NK-92 treated with Interleukin-12 subunit alpha and Interleukin-12 subunit beta, amount 100 ng/mL, for 24 hours (cell line): ENCODE results near the gene ANKRD44.

Experiments
- DNase-seq: peaks from one replicate; lab custom pipeline; 2025; lab: John Stamatoyannopoulos, UW

Gene ANKRD44

DNA sequence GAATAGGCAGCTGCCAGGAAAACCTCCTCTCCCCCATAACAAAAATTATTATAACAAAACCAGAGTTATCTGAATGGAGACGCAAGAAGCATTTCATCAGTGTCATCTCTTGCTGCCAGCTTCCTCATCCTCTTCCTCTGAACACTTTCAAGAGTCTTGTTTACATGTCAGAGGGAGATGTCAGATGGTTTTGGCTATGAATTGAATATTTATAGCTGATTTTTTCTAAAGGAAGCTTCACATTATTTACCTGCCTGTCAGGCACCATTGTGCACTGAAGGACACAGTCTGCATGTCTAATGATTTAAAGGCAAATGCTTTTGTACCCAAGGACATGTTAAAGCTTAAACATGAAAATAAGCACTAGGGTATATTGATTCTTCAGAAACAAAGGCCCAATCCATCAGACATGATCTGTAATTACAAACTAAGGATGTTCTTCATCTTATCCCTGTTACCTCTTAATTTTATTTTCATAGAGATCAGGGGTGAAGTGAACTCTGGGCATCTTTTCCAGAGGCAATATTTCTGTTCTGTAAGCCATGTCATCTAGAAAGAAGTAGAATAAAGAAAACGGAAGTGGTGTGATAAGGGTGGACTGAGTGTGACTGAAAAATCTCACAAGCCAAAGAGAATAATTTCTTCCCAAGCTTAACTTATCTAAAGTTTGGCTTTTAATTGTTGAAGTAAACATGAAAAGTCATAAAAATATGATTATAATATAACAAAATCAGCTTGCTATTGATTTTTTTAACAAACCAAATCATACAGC, 168.7 kb downstream of the ANKRD44 start:
- no peak for DNase-seq

DNA sequence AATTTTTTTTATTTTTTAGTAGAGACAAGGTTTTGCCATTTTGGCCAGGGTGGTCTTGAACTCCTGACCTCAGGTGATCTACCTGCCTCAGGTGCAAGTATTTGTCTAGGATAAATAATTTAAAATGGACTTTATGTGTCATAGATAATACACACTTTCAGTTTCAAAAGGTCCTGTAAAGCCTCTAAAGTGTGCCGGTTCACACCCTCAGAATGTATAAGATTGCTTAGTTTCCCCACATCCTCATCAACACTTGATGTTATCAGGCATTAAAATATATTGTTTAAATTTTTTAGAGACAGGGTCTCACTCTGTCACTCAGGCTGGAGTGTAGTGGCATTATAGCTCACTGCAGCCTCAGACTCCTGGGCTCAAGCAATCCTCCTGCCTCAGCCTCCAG, 170.5 kb downstream of the ANKRD44 start:
- no peak for DNase-seq

DNA sequence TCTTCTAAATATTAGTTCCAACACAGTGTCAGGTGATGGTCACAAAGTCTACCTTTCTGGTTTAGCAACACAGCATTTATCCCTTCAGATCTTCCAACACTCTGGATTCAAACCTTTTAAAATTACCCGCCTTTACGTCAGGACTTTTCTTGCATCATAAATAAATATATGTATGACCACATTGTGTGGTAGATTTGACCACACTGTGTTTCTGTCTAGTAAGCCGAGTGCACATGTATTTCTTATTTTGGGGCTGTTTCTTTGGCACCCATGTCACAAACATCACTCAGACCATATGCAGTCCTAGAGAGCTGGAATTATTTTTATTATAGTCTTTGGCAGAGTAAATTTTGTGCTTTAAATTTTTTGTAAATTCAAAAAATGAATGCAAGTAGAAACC, 172.1 kb downstream of the ANKRD44 start:
- no peak for DNase-seq

DNA sequence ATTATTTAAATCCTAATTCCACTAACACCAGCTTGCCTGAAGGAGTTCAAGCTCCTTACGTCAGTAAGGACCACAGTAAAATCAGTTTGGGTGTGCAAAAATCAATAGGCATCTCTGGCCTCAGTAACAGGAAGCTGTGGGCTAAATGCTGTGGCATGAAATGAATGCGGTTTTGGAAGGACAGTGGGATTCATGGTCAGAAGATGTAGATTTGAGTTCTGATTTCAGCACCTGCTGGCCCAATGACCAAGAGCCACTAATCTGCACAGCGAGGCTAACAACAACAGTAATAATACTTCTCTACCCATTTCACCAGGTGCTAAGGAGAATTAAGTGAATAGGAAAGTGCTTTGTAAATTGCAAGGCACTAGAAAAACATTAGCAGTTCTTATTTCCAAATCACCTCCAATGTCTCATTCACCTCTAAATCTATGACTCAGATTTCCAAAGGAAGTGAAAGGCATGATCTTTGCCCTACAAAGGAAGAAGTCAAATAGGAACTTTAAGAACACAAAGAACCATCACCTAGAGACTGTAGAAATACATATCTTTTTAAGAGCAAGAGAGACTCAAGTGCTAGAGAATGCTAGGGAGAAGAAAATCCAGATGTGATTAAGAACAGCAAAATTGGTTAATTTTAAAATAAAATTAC, 172.6 kb downstream of the ANKRD44 start:
- DNase-seq: no peak

DNA sequence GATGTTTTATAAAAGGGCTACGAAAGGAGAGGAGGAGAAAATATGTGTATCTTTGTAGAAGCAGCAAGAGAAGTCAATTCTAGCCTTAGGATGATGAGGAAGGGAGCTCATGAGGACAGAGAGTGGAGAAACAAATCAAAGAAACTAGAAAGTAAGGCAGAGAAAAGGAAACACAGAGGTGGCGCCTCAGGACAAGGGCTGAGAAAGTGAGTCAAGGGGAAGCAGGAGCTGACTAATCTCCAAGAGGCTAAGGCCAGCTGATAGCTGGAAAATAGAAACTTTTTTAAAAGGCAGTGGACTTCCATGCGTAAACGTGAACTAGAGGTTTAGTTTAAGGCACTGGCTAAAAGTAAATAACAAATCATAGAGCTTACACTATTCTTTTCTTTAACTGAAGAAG, 173.3 kb downstream of the ANKRD44 start:
- DNase-seq: no peak

DNA sequence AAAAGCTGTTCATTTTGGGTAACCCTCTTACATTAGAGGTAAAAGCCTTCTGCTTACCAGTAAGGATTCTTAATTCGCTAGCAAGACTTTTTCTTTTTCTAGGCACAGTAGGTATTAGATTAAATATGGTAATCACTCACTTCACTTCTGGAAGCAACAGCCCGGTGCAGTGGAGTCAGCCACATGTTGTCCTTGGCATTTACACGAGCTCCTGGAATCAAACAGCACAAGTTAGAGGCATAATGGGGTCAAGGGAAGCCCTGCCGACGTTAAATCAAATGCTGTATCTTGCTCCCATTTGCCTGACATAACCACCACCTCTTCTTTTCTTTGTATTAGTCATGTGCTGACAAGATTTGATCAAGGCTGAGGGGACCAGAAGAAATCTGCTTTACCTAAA, 174.1 kb downstream of the ANKRD44 start:
- no peak for DNase-seq

DNA sequence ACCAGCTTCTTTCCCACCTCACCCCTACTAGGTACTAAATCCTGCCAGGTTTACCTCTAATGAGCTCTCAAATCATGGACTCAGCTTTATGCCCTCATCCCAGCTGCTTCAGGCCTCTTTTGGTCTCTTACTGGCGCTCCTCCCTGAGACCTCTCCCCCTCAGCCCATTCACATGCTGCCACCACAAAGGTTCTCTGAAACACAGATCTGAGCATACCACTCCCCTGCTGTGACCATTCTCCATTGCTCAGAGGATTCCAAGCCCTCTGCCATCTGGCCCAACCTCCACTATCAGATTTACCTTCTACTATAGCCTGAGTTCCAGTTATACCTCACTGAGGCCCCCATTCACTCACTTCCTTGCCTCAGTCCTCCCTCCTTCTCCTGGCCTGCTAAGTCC, 174.8 kb downstream of the ANKRD44 start:
- no peak for DNase-seq

DNA sequence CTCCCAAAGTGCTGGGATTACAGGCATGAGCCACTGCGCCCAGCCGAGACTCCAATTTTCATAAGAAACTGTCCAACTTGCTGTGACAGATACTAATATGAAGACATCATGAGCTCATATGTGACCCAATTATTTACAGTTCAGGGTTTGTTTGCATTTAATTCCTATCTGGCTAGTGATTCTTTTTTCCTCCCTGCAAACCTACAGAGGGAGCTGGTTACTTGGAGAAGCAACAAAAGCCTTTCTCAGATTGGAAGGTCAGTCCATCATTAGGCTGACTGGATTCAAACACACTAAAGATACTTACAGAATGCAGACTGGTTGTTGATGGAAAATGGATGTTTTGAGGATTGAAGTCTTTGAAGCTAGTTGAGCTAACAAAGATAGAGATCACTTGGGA, 176.4 kb downstream of the ANKRD44 start:
- no peak for DNase-seq

DNA sequence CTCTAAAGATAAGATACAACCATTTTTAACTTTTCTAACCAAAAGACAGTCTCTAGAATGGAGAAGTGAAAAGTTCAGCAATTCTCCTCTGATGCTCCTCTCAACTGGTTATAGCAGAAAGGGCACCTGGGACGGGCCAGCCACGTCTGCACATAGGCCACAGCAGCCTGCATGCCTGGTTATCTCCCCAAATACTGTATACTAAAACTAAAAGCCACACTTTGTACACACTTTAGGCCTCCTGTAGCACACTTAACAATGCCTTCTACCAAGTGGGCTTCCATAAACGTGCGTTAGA, 179.1 kb downstream of the ANKRD44 start:
- no peak for DNase-seq

DNA sequence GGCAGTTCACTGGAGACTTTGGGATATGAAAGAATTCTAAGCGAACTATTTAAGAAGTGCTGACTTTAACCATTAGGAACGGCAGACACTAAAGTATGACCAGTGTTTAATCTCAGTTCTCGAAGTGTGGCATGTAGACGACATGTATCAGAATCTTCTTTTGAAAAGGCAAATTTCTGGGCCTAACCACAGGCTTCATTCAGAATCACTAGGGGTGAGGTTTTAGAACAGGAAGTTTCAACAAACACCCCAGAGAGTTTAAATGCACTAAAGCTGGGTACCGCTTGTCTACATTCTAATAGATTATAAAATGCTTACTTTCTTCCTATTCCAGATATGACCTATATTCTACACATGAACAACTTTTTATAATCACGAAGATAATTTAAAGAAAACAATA, 180.3 kb downstream of the ANKRD44 start:
- no peak for DNase-seq

DNA sequence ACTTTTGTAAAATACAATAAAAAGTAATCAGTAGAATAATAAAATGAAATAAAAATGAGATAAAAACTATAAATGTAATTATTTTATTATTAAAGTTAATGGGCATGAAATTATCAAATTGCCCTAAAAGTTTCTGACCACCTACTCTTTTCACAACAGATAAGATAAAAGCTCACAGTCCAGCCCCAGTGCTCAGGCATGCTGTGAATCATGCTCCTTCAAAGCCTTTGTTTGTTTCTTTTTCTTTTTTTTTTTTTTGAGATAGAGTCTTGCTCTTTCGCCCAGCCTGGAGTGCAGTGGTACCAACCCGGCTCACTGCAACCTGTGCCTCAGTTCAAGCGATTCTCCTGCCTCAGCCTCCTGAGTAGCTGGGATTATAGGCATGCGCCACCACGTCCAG, 181.7 kb downstream of the ANKRD44 start:
- no peak for DNase-seq

DNA sequence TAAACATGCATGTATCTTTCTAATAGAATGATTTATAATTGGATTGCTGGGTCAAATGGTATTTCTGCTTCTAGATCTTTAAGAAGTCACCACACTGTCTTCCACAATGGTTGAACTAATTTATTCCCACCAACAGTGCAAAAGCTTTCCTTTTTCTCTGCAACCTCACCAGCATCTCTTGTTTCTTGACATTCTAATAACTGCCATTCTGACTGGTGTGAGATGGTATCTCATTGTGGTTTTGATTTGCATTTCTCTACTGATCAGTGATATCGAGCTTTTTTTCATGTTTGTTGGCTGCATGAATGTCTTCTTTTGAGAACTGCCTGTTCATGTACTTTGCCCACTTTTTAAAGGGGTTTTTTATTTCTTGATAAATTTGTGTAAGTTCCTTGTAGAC, 182.5 kb downstream of the ANKRD44 start:
- no peak for DNase-seq

DNA sequence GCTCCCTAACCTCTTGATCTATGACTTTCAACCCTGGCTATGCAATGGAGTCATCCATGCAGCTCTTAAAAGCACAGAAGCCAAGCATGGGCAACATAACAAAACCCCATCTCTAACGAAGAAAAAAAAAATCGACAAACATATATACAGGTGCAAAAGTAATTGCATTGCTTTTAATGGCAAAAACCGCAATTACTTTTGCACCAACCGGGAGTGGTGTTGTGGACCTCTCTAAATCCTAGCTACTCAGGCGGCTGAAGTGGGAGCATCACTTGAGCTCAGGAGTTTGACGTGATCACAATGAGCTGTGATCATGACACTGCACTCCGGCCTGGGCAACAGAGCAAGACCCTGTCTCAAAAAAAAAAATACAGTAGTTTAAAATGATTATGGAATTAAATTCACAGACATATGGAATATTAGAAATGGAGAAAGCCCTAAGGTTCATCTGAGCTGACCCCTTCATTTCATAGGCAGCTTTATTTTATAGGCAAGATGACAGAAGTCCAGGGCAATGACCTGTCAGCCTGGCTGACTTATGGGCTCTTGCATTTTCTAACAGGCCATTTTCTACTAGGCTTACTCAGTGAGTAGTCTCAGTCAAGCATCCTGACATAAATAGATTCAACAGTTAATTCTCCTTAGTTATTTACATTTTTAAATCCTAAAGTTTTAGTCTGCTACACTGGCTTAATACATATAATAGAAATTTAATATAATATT, 183.8 kb downstream of the ANKRD44 start:
- no peak for DNase-seq

DNA sequence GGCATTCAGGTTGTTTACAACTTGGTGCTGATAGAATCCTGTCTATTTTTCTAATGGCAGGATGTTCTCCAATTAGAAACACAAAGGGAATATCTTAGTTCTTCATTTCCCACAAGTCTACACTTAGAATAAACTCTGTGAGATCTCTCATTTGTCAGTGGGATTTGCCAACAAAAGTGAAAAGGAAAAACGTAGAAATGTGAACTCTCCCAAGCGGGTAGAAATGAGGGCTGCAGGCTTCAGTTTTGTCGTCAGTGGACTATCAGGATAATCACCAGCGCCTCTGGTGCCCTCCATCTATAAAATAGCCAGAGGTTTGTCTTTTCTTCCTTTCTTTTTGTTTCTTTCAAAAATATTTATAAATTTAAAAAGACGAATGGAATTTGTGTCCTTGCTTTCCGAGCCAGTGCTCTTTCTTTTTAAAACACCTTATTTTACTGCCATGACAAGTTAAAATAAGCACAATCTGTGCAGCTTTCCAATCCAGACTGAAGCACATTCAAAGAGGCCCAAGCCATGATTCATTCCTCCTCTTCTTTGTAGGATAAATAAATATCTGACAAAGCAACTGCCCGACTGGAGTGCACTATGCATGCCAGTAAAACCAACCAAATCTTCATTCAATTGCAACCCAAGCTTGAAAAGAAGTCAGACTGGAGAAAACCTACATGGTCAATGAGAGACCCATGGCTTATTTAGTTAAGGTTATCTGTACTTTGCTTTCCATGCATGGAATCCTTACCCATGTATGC, 185.8 kb downstream of the ANKRD44 start:
- no peak for DNase-seq

DNA sequence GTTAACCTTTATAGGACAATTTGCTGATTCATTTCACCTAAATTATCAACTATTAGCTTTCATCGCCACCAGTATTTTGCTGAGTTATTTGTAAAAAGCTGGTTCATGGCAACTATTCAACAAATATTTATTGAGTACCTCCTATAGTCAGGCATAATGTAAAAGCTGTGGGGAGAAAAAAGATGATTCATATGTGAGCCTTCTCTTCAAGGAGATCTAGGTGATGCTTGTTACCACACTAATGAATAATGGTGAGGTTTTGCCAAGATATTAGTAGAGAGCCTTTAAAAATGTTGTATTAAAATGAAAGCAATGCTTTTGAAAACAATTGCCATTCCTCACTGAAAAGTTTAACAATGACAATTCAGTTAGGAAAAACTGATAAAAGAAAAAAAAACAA, 187.8 kb downstream of the ANKRD44 start:
- DNase-seq: no peak

DNA sequence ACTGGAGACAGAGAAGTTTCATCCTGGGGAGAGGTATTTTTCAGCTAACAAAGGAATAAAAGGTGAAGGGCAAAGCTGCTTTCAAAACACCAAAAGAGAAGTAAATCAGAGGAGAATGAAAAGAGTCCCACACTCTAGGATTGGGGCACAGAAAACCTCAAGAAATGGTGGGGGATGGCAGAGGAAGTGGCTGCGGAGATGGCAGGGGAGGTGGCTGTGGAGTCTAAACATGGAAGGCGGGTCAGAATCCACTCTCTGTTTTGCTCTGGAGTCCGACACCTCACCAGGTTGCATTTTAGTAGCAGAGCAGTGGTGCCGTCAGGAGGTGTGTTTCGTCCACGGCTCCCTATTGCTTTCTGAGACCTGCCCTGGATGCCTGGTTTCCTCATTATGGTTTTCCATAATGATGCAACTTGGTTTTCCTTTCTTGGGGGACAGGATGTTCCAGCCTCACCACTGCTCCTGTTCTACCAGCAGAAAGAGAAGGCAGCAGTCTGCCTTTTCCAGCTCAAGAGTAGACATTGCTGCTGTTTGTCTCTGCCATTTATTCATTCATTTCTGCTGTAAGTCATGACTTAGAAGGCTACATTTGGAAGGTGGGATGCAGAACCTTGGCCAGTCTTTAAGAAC, 188.7 kb downstream of the ANKRD44 start:
- DNase-seq: no peak

- DNase-seq: peak; percentile 38
These were observed 189.3 kb downstream of the ANKRD44 start for GRCh38 chr2:197121255-197121654.

GRCh38 chr2:197116306-197116879, 194.2 kb downstream of the ANKRD44 start:
- no peak for DNase-seq

DNA sequence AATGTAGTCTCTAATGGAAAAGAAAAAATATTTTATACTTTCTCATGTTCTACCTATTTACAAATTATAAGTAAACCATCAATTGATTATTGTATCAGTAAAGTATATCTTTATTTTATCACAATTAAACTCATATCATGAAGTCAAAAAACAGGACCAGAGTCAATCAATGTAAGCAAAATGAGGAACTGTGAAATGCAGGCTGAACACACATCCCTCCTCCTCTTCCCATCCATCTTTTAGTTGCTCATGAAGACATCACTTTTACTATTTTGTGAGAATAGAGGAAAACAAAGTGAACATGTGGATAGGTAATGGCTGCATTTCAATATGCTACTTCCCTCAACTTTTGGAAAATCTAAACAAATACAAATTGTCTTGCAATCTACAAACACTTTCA, 195.3 kb downstream of the ANKRD44 start:
- no peak for DNase-seq

- DNase-seq: no peak
These were observed 197.3 kb downstream of the ANKRD44 start for GRCh38 chr2:197113275-197113711.

DNA sequence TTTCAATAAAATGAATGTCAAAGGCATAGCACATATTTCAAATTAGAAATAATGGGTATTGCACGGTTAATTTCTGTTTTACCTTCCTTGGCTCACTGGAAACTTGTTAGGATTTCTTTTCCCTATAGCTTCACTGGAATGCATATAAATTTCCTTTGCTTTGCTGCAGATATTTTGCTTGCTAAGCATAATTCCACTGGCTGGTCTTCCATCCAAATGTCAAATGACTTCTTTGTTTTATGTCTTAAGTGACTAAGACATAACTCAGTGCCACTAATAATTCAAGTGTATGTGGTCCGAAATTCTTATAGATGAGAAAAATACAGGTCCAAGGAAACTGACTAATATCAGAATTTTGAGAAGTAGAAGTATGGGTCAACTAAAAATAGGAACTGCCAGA, 201.3 kb downstream of the ANKRD44 start:
- DNase-seq: no peak

- no peak for DNase-seq
These were observed 201.8 kb downstream of the ANKRD44 start for GRCh38 chr2:197108758-197109157.
